Right hindlimb (tissue), 1 donor: ENCODE results near the gene SH3GLB2.

Source experiments
- DNase-seq: peaks from one replicate; pipeline ENCODE4 v3.0.0-alpha.2; 2018

SH3GLB2 gene

GRCh38 chr9:129028192-129028966 is at the start of gene SH3GLB2:
Gene SH3GLB2 (minus strand): TSS chr9:129028331. CDS start chr9:129028154, 177 bp downstream.
- DNase-seq: peak; percentile 99

- DNase-seq: no peak
Observed at GRCh38 chr9:129077236-129077635, 49.1 kb upstream of the SH3GLB2 start.

- no peak for DNase-seq
Observed at GRCh38 chr9:129076640-129077037, 48.5 kb upstream of the SH3GLB2 start.

- no peak for DNase-seq
Observed at GRCh38 chr9:129075996-129076639, 48.0 kb upstream of the SH3GLB2 start.

- no peak for DNase-seq
Observed at GRCh38 chr9:129074106-129074505, 46.0 kb upstream of the SH3GLB2 start.

- no peak for DNase-seq
Observed at GRCh38 chr9:129073404-129073803, 45.3 kb upstream of the SH3GLB2 start.

- no peak for DNase-seq
Observed at GRCh38 chr9:129072171-129072570, 44.0 kb upstream of the SH3GLB2 start.

GRCh38 chr9:129071526-129072126 is 43.5 kb upstream of the SH3GLB2 start:
- no peak for DNase-seq

GRCh38 chr9:129070696-129071525 is 42.8 kb upstream of the SH3GLB2 start:
- DNase-seq: no peak

- DNase-seq: no peak
Observed at GRCh38 chr9:129069862-129070641, 41.9 kb upstream of the SH3GLB2 start.

- peak; percentile 52 for DNase-seq
Observed at GRCh38 chr9:129068990-129069861, 41.1 kb upstream of the SH3GLB2 start.

- DNase-seq: no peak
Observed at GRCh38 chr9:129068110-129068509, 40.0 kb upstream of the SH3GLB2 start.

GRCh38 chr9:129064499-129064908 is 36.4 kb upstream of the SH3GLB2 start:
- no peak for DNase-seq

- DNase-seq: no peak
Observed at GRCh38 chr9:129063061-129063460, 34.9 kb upstream of the SH3GLB2 start.

- DNase-seq: no peak
Observed at GRCh38 chr9:129060991-129061390, 32.9 kb upstream of the SH3GLB2 start.

GRCh38 chr9:129059796-129060785 is 32.0 kb upstream of the SH3GLB2 start:
- no peak for DNase-seq

GRCh38 chr9:129058965-129059795 is 31.0 kb upstream of the SH3GLB2 start:
- DNase-seq: no peak

GRCh38 chr9:129054163-129054851 is 26.2 kb upstream of the SH3GLB2 start:
- DNase-seq: no peak
